Upper lobe of left lung (tissue), 4 donors: Measurements from ENCODE around the gene SRP68.
"Not testable (repeated sequence)": the region's sequence is repeated elsewhere in the genome, so short reads cannot be mapped to it uniquely, and the experiment has no call there.

ENCODE experiments used
- POLR2A ChIP-seq, 4 donors: fragments of 450-650 bp; IDR thresholded peaks; one replicate each; pipeline ENCODE4 v1.5.1; 2016 to 2017; ENCODE audit warnings: antibody characterized with exemption in 4 of 4, mild to moderate bottlenecking in 2 of 4
- POLR2AphosphoS5 ChIP-seq, 2 donors: sonication (generic); formaldehyde crosslinking; IDR thresholded peaks; one replicate each; pipeline ENCODE4 v1.5.1; 2017; ENCODE audit warnings: antibody characterized with exemption in 2 of 2
- TF ChIP-seq, protein P1 (sequence below), 6 experiments: fragments of 450-650 bp in 4 of 6; fragments of 200-600 bp in 2 of 6; sonication (generic) in 2 of 6; IDR thresholded peaks; one replicate each; pipeline ENCODE4 v1.5.1; 2016 to 2019; ENCODE audit warnings: antibody characterized with exemption in 6 of 6

DNA sequence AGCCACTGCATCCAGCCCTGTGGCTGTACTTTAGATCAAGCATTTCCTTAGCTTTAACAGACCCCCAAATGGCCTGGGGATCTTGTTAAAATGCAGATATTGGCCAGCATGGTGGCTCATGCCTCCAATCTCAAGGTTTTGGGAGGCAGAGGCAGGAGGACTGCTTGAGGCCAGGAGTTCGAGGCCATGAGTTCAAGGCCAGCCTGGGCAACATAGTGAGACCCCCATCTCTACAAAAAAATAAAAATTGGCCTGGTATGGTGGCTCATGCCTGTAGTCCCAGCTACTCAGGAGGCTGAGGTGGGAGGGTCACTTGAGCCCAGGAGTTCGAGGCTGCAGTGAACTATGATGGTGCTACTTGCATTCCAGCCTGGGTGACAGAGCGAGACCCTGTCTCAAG, 29.4 kb downstream of the SRP68 start:
- TF ChIP-seq POLR2A, POLR2AphosphoS5 (IDR thresholded peaks at IDR 0.05): not testable (repeated sequence)
- TF ChIP-seq, protein P1, sequence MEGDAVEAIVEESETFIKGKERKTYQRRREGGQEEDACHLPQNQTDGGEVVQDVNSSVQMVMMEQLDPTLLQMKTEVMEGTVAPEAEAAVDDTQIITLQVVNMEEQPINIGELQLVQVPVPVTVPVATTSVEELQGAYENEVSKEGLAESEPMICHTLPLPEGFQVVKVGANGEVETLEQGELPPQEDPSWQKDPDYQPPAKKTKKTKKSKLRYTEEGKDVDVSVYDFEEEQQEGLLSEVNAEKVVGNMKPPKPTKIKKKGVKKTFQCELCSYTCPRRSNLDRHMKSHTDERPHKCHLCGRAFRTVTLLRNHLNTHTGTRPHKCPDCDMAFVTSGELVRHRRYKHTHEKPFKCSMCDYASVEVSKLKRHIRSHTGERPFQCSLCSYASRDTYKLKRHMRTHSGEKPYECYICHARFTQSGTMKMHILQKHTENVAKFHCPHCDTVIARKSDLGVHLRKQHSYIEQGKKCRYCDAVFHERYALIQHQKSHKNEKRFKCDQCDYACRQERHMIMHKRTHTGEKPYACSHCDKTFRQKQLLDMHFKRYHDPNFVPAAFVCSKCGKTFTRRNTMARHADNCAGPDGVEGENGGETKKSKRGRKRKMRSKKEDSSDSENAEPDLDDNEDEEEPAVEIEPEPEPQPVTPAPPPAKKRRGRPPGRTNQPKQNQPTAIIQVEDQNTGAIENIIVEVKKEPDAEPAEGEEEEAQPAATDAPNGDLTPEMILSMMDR (IDR thresholded peaks at IDR 0.05), result not testable (repeated sequence)
